HG02981 (cell line): ENCODE data around the gene PDPK1.
"Not testable (repeated sequence)": the region's sequence is repeated elsewhere in the genome, so short reads cannot be mapped to it uniquely, and the experiment has no call there.

Experiments used
- ATAC-seq: cut with Tn5 transposase; IDR thresholded peaks from one replicate; pipeline ENCODE4 v1.9.1; 2021; ENCODE audit warnings: mild to moderate bottlenecking, moderate library complexity; ENCODE audit not compliant: unreplicated experiment

Gene PDPK1

GRCh38 chr16:2585651-2586081 is 47.8 kb downstream of the PDPK1 start:
- ATAC-seq: no peak

GRCh38 chr16:2586241-2586640 is 48.4 kb downstream of the PDPK1 start:
- ATAC-seq: no peak

- no peak for ATAC-seq
These were observed 49.2 kb downstream of the PDPK1 start for GRCh38 chr16:2586901-2587480.

GRCh38 chr16:2587891-2588565 is 50.2 kb downstream of the PDPK1 start:
- ATAC-seq: no peak

GRCh38 chr16:2591476-2592240 is 53.8 kb downstream of the PDPK1 start:
- no peak for ATAC-seq

GRCh38 chr16:2592786-2593185 is 55.0 kb downstream of the PDPK1 start:
- no peak for ATAC-seq

- ATAC-seq: no peak
These were observed 57.8 kb downstream of the PDPK1 start for GRCh38 chr16:2595393-2596205.

- ATAC-seq: no peak
These were observed 59.1 kb downstream of the PDPK1 start for GRCh38 chr16:2596747-2597559.

GRCh38 chr16:2597560-2597902 is 59.7 kb downstream of the PDPK1 start:
- ATAC-seq: no peak

GRCh38 chr16:2598133-2598641 is 60.4 kb downstream of the PDPK1 start:
- no peak for ATAC-seq

GRCh38 chr16:2598723-2599122 is 60.9 kb downstream of the PDPK1 start:
- ATAC-seq: no peak

- not testable (repeated sequence) for ATAC-seq
These were observed 61.3 kb downstream of the PDPK1 start for GRCh38 chr16:2599165-2599564.

GRCh38 chr16:2599785-2600184 is 62.0 kb downstream of the PDPK1 start:
- ATAC-seq: not testable (repeated sequence)

- not testable (repeated sequence) for ATAC-seq
These were observed 63.6 kb downstream of the PDPK1 start for GRCh38 chr16:2601301-2602025.

- ATAC-seq: not testable (repeated sequence)
These were observed 64.4 kb downstream of the PDPK1 start for GRCh38 chr16:2602175-2602574.

GRCh38 chr16:2603165-2604015 is 65.6 kb downstream of the PDPK1 start:
- ATAC-seq: peak; percentile 61

- not testable (repeated sequence) for ATAC-seq
These were observed 66.2 kb downstream of the PDPK1 start for GRCh38 chr16:2604016-2604369.

- not testable (repeated sequence) for ATAC-seq
These were observed 69.0 kb downstream of the PDPK1 start for GRCh38 chr16:2606820-2607219.

- not testable (repeated sequence) for ATAC-seq
These were observed 71.5 kb downstream of the PDPK1 start for GRCh38 chr16:2609345-2609744.
